GM18873 (cell line): ENCODE results near the gene NELFA.

Experiments used
- ATAC-seq: cut with Tn5 transposase; IDR thresholded peaks from one replicate; pipeline ENCODE4 v1.9.1; 2021; ENCODE audit warnings: mild to moderate bottlenecking, moderate library complexity, moderate number of reproducible peaks; ENCODE audit not compliant: unreplicated experiment, low FRiP score

NELFA gene

DNA sequence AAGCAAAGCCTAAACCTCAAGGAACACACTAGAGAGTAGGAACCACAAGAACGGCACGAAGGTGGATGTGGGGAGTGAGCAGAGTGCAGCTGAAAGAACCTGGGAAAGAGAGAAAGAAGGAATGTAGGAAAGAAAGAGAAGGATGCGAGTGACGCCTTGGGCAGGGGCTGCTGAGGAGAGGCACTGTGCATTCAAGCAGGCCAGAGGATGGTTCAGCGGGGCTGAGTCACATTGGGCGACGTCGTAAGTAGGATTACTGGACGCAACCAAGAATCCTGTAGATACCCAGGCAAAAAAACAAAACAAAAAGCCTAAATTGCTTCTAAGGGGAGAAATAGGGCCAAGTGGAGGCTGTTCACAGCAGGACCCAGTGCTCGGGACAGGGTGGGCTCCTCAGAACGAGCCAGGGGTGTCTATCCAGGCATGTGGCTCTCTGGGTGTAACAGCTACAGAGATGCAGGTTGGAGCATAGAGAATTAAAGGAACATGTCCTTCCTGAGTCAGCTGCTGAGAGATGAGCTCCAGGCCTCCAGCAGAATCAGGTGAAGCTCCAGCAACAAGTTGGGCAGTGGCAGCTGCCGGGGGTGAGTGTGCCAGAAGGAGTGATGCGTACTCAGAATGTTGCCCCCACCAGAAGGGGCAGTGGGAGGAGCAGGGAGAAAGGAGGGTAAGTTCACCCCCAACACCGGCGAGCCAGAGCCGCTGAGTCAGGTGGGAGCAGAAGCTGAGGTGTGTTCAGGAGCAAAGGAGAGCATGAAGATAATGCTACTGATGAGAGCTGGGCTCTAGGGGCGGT is 38.6 kb downstream of the NELFA start:
- no peak for ATAC-seq

DNA sequence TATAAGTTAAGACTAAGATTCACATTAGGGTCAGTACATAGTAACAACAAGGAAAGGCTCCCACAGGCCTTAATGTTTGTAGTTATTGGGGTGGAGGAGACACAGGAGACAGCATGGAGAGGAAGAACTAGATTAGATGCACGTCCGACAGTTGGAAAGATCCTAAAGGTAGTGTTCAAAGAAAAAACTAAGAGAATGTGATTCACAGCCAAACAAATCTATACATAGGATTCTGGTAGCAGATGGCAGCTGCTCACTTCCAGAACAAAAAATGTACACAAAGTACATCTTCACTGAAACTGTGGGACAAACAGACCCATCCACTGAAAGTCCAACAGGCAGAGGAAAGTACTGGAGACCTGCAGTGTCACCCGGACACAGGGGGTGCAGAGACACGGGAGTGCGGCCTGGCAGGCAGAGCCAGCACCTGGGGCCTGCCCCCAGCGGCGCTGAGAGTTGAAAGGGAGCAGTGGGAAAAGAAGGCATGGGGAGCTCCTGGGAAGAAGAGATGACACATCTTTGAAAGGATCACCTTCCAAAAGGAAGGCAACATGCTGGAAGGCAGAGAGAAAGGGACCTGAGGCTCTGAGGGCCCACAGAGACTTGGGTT is 40.0 kb downstream of the NELFA start:
- no peak for ATAC-seq

DNA sequence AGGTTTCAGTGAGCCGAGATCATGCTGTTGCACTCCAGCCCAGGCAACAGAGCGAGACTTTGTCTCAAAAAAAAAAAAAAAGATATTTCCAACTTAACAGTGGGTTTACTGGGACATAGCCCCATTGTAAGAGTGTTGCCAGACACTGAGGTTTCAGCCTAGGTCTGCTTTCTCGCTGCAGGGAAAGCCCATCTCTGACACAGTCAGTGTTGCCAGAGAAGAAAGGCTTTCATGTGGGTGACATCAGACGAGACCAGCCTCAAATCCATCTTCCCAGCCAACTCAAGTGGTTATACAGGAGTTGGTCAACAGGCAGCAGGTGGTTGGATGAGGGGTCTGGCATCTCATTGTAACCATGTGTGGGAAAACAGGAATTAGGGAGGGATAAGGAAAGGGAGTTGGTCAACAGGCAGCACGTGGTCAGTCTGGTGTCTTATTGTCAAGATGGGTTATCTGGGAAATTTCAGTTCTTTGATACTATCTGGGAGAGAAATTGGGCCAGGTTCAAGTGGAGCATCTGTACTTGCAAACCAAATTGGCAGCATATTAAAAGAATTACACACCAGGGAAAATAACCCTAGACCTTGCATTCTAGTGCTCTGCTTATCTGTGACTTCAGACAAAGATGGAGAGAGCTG is 41.1 kb downstream of the NELFA start:
- no peak for ATAC-seq

GRCh38 chr4:1964971-1965370 is 43.8 kb downstream of the NELFA start:
- no peak for ATAC-seq

DNA sequence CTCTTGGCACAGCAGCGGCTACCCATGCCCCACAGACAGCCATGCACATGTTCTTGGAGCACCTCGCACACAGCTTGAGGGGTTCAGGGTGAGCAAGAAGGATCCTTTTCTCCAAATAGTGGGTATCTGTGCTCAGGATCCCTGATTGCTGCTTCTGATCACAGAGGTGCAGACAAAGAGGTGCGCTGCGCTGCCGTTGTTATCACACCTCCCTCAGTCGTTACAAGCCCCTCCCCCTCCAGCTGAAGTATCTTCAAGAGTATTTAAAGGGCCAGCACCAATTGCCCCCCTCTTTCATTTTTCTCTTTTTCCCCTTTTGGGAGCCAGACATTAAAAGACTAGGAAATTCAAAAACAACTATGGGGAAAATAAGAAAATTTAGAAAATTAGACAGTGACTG is 44.3 kb downstream of the NELFA start:
- no peak for ATAC-seq

- no peak for ATAC-seq
Measured at GRCh38 chr4:1962980-1963379, 45.8 kb downstream of the NELFA start.

DNA sequence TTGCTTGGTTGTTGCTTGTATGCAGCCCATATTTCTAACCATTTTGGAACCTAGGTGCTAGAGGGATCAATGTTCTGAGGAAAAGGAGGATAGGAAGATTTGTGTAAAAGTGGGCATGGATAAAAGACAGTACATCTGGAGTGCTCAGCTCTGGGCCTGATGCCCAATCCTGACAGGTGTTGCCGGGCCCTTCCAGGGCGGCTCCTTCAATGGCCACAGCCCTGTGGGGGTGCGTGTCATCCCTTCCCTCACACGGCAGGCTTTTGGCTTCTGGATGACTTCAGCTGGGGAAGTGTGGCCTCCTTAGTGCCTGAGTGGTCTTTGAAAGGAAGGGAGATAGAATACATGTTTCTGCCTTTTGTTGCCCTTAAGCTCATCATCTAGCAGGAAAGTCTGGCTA is 47.2 kb downstream of the NELFA start:
- no peak for ATAC-seq

- ATAC-seq = no peak
Measured at GRCh38 chr4:1961038-1961437, 47.7 kb downstream of the NELFA start.

- ATAC-seq = no peak
Measured at GRCh38 chr4:1960170-1960825, 48.5 kb downstream of the NELFA start.

DNA sequence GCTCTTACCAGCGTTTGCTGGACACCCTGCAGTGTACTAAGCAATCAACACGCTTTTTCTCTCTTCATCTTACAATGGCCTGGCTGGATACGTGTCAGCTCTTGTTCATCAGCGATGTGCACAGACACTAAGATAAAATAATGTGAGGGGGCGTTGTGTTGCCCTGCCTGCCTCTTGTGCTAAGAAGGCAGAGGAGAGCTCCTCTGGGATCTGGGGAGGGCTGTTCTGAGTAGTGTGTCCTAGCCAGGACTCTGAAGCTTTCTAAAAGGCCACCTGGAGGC is 49.7 kb downstream of the NELFA start:
- no peak for ATAC-seq

DNA sequence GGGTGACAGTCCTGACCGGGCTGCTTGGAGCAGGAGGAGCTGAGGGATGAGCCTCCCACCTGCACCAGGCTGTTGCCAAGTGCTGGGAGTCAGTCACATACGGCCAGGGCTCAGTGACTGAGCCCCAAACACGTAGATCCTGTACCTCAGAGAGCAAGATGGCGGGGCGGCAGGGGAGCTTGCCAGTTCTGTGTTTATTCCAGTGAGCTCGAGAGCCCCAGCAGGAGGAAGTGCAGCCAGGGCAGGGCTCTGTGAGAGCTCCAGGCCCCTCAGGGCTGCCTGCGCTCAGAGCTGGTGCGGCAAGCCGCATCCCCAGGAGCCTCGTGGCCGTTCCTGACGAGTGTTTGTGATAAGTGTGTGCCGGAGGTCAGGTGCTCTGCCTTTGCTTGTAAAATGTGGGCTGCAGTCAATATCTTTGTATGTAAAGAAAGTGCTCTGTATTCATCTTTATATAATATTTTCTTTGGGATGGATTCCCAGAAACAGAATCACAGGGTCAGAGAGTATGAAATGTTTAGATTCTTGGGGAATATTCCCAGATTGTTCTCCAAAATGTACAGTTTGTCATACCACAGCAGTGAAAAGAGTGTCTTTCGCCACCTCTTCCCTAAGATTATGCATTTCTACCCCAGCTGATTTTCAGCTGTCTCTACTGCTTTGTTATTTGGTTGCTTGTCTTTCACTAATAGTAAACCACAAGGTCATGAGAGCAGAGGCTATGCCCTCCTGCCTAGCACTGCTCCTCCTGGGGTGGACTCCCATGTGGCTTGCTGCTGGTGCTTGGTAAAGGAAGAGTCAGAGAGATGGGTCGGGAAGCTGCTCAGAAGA is 50.3 kb downstream of the NELFA start:
- no peak for ATAC-seq

DNA sequence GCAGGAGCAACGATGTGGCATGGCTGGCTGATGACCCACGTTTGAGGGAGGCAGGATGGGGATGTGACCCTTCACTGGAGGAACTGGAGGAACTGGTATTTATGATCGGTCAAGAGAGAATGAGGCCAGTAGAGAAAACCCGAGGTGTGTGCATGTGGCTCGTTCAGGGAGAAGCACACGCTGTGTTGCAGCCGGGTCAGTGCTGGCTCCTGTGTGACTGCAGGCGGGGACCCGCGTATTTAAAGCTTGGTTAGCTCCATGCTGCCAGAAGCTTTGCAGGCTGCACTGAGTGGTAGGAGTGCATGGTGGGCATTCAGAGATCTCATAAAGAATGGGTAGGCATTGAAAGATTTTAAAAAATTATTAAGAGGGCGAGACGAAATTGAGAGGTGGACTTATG is 52.1 kb downstream of the NELFA start:
- no peak for ATAC-seq

DNA sequence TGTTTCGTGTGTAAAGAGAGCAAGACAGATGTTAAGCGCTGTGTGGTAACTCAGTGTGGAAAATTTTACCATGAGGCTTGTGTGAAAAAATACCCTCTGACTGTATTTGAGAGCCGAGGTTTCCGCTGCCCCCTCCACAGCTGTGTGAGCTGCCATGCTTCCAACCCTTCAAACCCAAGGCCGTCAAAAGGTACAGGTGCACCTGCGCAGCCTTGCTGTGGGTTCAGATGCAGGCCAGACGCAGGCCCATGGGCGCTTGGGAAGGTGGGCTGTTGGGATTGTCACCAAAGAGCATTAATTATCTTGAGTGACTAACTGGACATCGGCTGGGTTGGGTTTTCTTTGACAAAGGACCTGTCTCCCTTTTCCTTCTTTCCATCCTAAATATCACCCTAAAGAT is 55.4 kb downstream of the NELFA start:
- no peak for ATAC-seq

DNA sequence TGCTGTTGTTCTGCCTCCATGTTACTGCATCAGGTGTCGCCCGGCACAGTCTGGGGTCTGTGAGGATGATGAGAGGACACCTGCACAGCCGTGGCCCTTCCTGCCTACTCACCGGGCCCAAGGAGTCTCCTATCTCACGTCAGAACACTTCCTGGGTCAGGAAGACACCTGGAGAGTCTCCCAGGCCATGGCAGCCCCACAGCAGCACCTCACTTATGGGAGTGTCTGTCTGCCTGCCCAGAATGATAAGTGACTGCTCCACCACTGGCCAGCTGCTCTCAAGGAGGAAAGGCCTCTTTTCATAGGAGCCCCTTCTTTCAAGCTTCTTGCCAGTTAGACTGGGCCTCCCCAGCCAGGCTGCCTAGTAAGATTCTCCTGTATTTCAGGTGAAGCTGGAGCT is 56.1 kb downstream of the NELFA start:
- no peak for ATAC-seq

GRCh38 chr4:1952058-1952700 is 56.6 kb downstream of the NELFA start:
- ATAC-seq = no peak

DNA sequence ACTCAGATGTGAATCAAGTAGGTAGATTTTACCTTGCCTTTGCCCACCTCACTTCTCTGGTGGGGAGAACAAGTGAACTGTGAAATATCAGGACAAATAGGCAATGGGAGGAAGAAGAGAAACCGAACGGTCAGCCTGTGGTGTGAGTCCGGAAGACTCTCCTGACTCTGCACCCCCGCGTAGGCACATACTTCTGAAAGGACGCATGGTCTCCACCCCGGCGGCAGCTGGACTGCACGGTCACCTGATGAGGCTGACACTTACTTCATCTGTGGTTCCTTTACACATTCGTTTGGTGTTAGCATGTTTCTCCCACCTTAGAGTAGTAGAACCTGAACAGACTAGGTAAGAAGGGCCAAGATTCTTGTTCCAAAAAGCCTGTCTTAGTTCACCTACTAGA is 58.4 kb downstream of the NELFA start:
- ATAC-seq = no peak

DNA sequence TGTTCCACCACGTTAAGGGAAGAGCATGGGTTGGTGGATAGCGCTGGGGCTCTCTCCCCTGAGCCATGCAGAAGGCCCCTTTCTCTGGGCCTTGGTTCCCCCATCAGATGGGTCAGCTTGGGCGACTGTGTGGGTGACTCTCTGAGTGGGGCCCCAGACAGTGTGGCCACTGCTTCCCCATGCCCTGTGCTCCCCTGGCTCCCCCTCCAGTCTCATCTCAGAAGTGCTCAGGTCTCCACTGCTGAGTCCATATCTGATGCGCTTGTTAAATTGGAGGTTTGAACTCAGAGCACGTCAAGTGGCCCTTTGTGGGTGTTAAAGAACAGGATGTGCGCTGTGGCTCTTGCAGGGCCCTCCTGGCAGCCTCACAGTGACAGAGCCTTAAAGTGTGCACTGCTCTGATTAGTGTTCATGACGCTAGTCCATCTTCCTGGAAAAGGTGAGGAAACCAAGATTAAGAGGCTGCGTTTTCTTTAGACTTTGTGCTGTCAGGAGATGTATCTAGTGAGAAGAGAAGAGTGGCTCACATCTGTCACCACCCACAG is 59.8 kb downstream of the NELFA start:
- no peak for ATAC-seq

DNA sequence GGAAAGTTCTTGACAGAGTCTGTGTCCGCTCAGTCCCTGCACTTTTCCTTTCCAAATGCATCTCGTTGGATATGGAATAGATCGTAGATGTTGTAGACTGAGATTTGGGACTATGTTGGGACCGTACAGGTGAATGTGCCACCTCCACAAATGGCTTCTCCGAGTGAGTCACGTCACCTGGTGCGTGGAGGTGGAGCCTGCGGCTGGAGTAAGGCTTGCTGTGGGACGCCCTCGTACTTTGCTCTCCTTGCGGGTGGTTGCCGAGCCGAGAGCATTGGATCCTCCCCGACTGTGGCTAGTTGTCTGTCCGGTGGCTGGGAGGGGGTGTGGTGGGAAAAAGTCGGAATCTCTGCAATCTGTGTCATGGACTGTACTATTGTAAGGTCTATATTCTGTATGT is 60.5 kb downstream of the NELFA start:
- no peak for ATAC-seq

- no peak for ATAC-seq
Measured at GRCh38 chr4:1945912-1946311, 62.9 kb downstream of the NELFA start.
